Suppressor macrophage treated with lipopolysaccharide for 1 hour (primary cell): Measurements from ENCODE around the gene SLC25A3.
"Not testable (repeated sequence)": the region's sequence is repeated elsewhere in the genome, so short reads cannot be mapped to it uniquely, and the experiment has no call there.

Source experiments
- DNase-seq, 3 donors: peaks; one replicate each; pipeline ENCODE4 v3.0.0-alpha.2; 2020 to 2022

The SLC25A3 gene

GRCh38 chr12:98595243-98595988, 1.9 kb downstream of the SLC25A3 start:
- no peak for DNase-seq

- DNase-seq: not testable (repeated sequence)
Observed at GRCh38 chr12:98597313-98597712, 3.8 kb downstream of the SLC25A3 start.

- DNase-seq: no peak
Observed at GRCh38 chr12:98601924-98602323, 8.4 kb downstream of the SLC25A3 start.

GRCh38 chr12:98606359-98606988, 13.0 kb downstream of the SLC25A3 start:
- DNase-seq: peak; percentile 11 to 61 (median 53)

GRCh38 chr12:98610596-98610995, 17.1 kb downstream of the SLC25A3 start:
- DNase-seq: peak in 2 of 3 donors; percentile 36 to 43

- DNase-seq: peak; percentile 43 to 49 (median 46)
Observed at GRCh38 chr12:98612696-98613334, 19.3 kb downstream of the SLC25A3 start.

- DNase-seq: peak; percentile 60 to 93 (median 92)
Observed at GRCh38 chr12:98618952-98619351, 25.5 kb downstream of the SLC25A3 start.

GRCh38 chr12:98635657-98636323, 42.3 kb downstream of the SLC25A3 start:
- no peak for DNase-seq

- no peak for DNase-seq
Observed at GRCh38 chr12:98637068-98637467, 43.6 kb downstream of the SLC25A3 start.

GRCh38 chr12:98638009-98638408, 44.5 kb downstream of the SLC25A3 start:
- peak in 1 of 3 donors; percentile 14 for DNase-seq

GRCh38 chr12:98639491-98639890, 46.0 kb downstream of the SLC25A3 start:
- DNase-seq: no peak

- not testable (repeated sequence) for DNase-seq
Observed at GRCh38 chr12:98642801-98643200, 49.3 kb downstream of the SLC25A3 start.

GRCh38 chr12:98644433-98644711, 50.9 kb downstream of the SLC25A3 start:
- DNase-seq: no peak

GRCh38 chr12:98644712-98645571, 51.5 kb downstream of the SLC25A3 start, which contains the start of the genes APAF1 and IKBIP:
TSS of gene APAF1 (plus strand) at chr12:98645290. CDS start at chr12:98648360, 3,070 bp downstream.
TSS of gene IKBIP (minus strand) at chr12:98644788. CDS start at chr12:98644701, 87 bp downstream.
- DNase-seq: peak; percentile 98 to 100 (median 99)

- DNase-seq: peak; percentile 45 to 57 (median 56)
Observed at GRCh38 chr12:98645572-98646067, 52.1 kb downstream of the SLC25A3 start.

GRCh38 chr12:98646294-98647090, 53.0 kb downstream of the SLC25A3 start:
- peak; percentile 19 to 49 (median 31) for DNase-seq

GRCh38 chr12:98651328-98651727, 57.8 kb downstream of the SLC25A3 start:
- no peak for DNase-seq

- peak; percentile 71 to 86 (median 82) for DNase-seq
Observed at GRCh38 chr12:98653866-98654493, 60.5 kb downstream of the SLC25A3 start.
